Liver (tissue), 9 donors: Measurements from ENCODE around the gene REEP1. TPM values are rescaled to one million over a fixed set of nuclear protein-coding genes. Genes with fewer than 3 reads are reported as not detected.

ENCODE experiments used
- DNase-seq: peaks from one replicate; pipeline ENCODE4 v3.0.0-alpha.2; 2017; ENCODE audit warnings: low spot score
- H3K27ac ChIP-seq, 2 donors: one replicate each; pipeline ENCODE4 v1.7.0; 2013; ENCODE audit warnings: inconsistent platforms in 2 of 2, low read length in 2 of 2, control low read depth in 1 of 2, low read depth in 1 of 2, mild to moderate bottlenecking in 1 of 2
- H3K27me3 ChIP-seq, 4 donors: one replicate each; pipeline versions ENCODE4 v1.6.1 to v1.7.0; 2013; ENCODE audit warnings: low read length in 3 of 4, inconsistent platforms in 1 of 4, mild to moderate bottlenecking in 1 of 4, moderate library complexity in 1 of 4; ENCODE audit not compliant: control insufficient read depth in 4 of 4, insufficient read depth in 4 of 4
- H3K36me3 ChIP-seq, 4 donors: one replicate each; pipeline versions ENCODE4 v1.6.1 to v1.7.0; 2013; ENCODE audit warnings: low read length in 3 of 4, mild to moderate bottlenecking in 3 of 4, low read depth in 1 of 4, moderate library complexity in 1 of 4; ENCODE audit not compliant: control insufficient read depth in 4 of 4, insufficient read depth in 3 of 4
- H3K4me1 ChIP-seq, 4 donors: one replicate each; pipeline versions ENCODE4 v1.6.1 to v1.7.0; 2013; ENCODE audit warnings: low read length in 3 of 4, mild to moderate bottlenecking in 3 of 4, moderate library complexity in 1 of 4; ENCODE audit not compliant: control insufficient read depth in 4 of 4, insufficient read depth in 4 of 4
- H3K4me3 ChIP-seq, 3 donors: one replicate each; pipeline versions ENCODE4 v1.6.1 to v1.7.0; 2013; ENCODE audit warnings: low read length in 3 of 3, control low read depth in 1 of 3, low read depth in 1 of 3, mild to moderate bottlenecking in 1 of 3
- H3K9ac ChIP-seq, 2 donors: one replicate each; pipeline ENCODE4 v1.7.0; 2013; ENCODE audit warnings: low read length in 2 of 2, mild to moderate bottlenecking in 2 of 2, moderate library complexity in 2 of 2, control low read depth in 1 of 2, low read depth in 1 of 2
- H3K9me3 ChIP-seq, 4 donors: one replicate each; pipeline versions ENCODE4 v1.6.1 to v1.7.0; 2013; ENCODE audit warnings: low read length in 3 of 4; ENCODE audit not compliant: control insufficient read depth in 4 of 4
- EGR1 ChIP-seq, 2 donors: IDR thresholded peaks; 2 replicates each; pipeline ENCODE4 v1.6.1; 2016 to 2018; ENCODE audit warnings: antibody characterized with exemption in 2 of 2, low read depth in 2 of 2
- FOXA1 ChIP-seq: IDR thresholded peaks from 2 replicates; pipeline ENCODE4 v1.6.1; 2016; ENCODE audit warnings: antibody characterized with exemption
- GABPA ChIP-seq, 2 donors: IDR thresholded peaks in 1 of 2; conservative IDR thresholded peaks in 1 of 2; 2 replicates each; pipeline ENCODE4 v1.6.1; 2016; ENCODE audit warnings: antibody characterized with exemption in 2 of 2, mild to moderate bottlenecking in 1 of 2, moderate library complexity in 1 of 2
- HNF4A ChIP-seq, 2 donors: conservative IDR thresholded peaks; 2 replicates each; pipeline ENCODE4 v1.6.1; 2016; ENCODE audit warnings: antibody characterized with exemption in 2 of 2, mild to moderate bottlenecking in 2 of 2
- HNF4G ChIP-seq: IDR thresholded peaks from 2 replicates; pipeline ENCODE4 v1.6.1; 2016; ENCODE audit warnings: antibody characterized with exemption
- JUND ChIP-seq, 2 donors: IDR thresholded peaks; 2 replicates each; pipeline ENCODE4 v1.6.1; 2016; ENCODE audit warnings: antibody characterized with exemption in 2 of 2
- NR2F2 ChIP-seq: IDR thresholded peaks from 2 replicates; pipeline ENCODE4 v1.6.1; 2016; ENCODE audit warnings: antibody characterized with exemption
- RAD21 ChIP-seq, 2 donors: IDR thresholded peaks; 2 replicates each; pipeline ENCODE4 v1.6.1; 2016; ENCODE audit warnings: antibody characterized with exemption in 2 of 2, mild to moderate bottlenecking in 2 of 2
- RXRA ChIP-seq, 2 donors: IDR thresholded peaks; 2 replicates each; pipeline ENCODE4 v1.6.1; 2017 to 2018; ENCODE audit warnings: antibody characterized with exemption in 2 of 2, mild to moderate bottlenecking in 1 of 2
- SP1 ChIP-seq: IDR thresholded peaks from 2 replicates; pipeline ENCODE4 v1.6.1; 2018; ENCODE audit warnings: antibody characterized with exemption, mild to moderate bottlenecking
- TAF1 ChIP-seq: conservative IDR thresholded peaks from 2 replicates; pipeline ENCODE4 v1.6.1; 2016; ENCODE audit warnings: antibody characterized with exemption, mild to moderate bottlenecking
- YY1 ChIP-seq: IDR thresholded peaks from 2 replicates; pipeline ENCODE4 v1.6.1; 2016; ENCODE audit warnings: antibody characterized with exemption, mild to moderate bottlenecking
- WGBS: extraction: QIAGEN DNeasy Blood & Tissue Kit; methylation state at CpG from one replicate; pipeline ENCODE4 v1.1.7; 2013; 5-methylcytosine and 5-hydroxymethylcytosine counted together
- polyA plus RNA-seq, 2 donors: library from polyadenylated mRNA; stranded (reverse) in 1 of 2; unstranded in 1 of 2; fragments of 200-250 nt in 1 of 2; fragments of >200 nt in 1 of 2; fragmentation: Nextera tagmentation in 1 of 2; extraction: Ambion mirVana in 1 of 2; gene quantifications; one replicate each; pipeline versions ENCODE4 v1.2.1 to v1.2.3, GENCODE V29; 2013 to 2015
- total RNA-seq, 2 donors: library from RNA; depleted of rRNA; stranded (reverse); fragments of >200 nt; gene quantifications; one replicate each; pipeline ENCODE4 v1.2.3, GENCODE V29; 2014
- TF ChIP-seq, protein P1 (sequence below): IDR thresholded peaks from 2 replicates; pipeline ENCODE4 v1.6.1; 2016; ENCODE audit warnings: antibody characterized with exemption
- TF ChIP-seq, protein P2 (sequence below): fragments of 150-350 bp; IDR thresholded peaks from 2 replicates; pipeline ENCODE4 v1.5.1; 2017; ENCODE audit warnings: improper control_type of control experiment, low read depth, low read length; ENCODE audit not compliant: missing input control
- TF ChIP-seq, protein P3 (sequence below): IDR thresholded peaks from 2 replicates; pipeline ENCODE4 v1.6.1; 2016; ENCODE audit warnings: antibody characterized with exemption, mild to moderate bottlenecking
- TF ChIP-seq, protein P4 (sequence below): IDR thresholded peaks from 2 replicates; pipeline ENCODE4 v1.6.1; 2016; ENCODE audit warnings: antibody characterized with exemption
- donor health status: healthy.
- donor health status: healthy.
- donor health status: healthy.
- donor health status: healthy.
- donor health status: healthy.

REEP1 gene
- total and polyA plus RNA-seq, 4 donors = 0.46 to 1.7 (median 0.89) TPM

DNA sequence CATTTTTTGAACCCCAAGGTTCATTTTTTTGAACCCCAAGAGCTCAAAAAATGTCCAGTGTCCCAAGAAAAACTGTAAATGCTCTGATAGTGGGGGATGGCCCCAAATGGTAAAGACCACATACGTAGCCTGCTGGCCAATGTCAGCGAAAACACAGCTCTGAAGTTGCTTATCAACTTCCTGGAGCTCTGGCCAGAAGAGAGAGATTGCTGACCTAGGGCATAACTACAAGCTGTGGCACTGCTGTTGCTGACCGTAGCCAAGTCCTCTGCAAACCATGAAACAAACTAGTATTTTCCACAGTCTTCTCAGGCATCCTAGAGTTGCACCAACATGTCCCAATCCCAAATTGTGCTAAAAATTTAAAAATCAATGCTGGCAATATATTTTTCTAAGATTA lies 50.9 kb downstream of the REEP1 start:
- H3K4me3 ChIP-seq = no peak overlapping the region
- H3K36me3 ChIP-seq = no peaks in the 10 kb centered on the region
- H3K27me3 ChIP-seq = no peaks in the 10 kb centered on the region
- 62% methylated on average over 3 of the region's 3 CpGs for WGBS
- no peak overlapping the region for H3K9ac ChIP-seq
- no peak for DNase-seq
- H3K27ac ChIP-seq = no peak overlapping the region
- H3K9me3 ChIP-seq = no peaks in the 10 kb centered on the region
- H3K4me1 ChIP-seq = no peaks in the 10 kb centered on the region
- TF ChIP-seq JUND (IDR thresholded peaks at IDR 0.05) (no peak), EGR1 (IDR thresholded peaks at IDR 0.05; ENCODE audit: low read depth in 2 of 2) (no peak), GABPA (IDR thresholded peaks at IDR 0.05 in 1 of 2, conservative IDR thresholded peaks at IDR 0.05 in 1 of 2) (no peak), SP1 (no peak), NR2F2 (no peak), RAD21 (IDR thresholded peaks at IDR 0.05) (no peak), YY1 (no peak), HNF4A (conservative IDR thresholded peaks at IDR 0.05) (no peak), RXRA (IDR thresholded peaks at IDR 0.05) (no peak)
- TF ChIP-seq, protein P1, sequence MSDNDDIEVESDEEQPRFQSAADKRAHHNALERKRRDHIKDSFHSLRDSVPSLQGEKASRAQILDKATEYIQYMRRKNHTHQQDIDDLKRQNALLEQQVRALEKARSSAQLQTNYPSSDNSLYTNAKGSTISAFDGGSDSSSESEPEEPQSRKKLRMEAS = no peak
- TF ChIP-seq, protein P2, sequence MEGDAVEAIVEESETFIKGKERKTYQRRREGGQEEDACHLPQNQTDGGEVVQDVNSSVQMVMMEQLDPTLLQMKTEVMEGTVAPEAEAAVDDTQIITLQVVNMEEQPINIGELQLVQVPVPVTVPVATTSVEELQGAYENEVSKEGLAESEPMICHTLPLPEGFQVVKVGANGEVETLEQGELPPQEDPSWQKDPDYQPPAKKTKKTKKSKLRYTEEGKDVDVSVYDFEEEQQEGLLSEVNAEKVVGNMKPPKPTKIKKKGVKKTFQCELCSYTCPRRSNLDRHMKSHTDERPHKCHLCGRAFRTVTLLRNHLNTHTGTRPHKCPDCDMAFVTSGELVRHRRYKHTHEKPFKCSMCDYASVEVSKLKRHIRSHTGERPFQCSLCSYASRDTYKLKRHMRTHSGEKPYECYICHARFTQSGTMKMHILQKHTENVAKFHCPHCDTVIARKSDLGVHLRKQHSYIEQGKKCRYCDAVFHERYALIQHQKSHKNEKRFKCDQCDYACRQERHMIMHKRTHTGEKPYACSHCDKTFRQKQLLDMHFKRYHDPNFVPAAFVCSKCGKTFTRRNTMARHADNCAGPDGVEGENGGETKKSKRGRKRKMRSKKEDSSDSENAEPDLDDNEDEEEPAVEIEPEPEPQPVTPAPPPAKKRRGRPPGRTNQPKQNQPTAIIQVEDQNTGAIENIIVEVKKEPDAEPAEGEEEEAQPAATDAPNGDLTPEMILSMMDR = no peak
- TF ChIP-seq, protein P3, sequence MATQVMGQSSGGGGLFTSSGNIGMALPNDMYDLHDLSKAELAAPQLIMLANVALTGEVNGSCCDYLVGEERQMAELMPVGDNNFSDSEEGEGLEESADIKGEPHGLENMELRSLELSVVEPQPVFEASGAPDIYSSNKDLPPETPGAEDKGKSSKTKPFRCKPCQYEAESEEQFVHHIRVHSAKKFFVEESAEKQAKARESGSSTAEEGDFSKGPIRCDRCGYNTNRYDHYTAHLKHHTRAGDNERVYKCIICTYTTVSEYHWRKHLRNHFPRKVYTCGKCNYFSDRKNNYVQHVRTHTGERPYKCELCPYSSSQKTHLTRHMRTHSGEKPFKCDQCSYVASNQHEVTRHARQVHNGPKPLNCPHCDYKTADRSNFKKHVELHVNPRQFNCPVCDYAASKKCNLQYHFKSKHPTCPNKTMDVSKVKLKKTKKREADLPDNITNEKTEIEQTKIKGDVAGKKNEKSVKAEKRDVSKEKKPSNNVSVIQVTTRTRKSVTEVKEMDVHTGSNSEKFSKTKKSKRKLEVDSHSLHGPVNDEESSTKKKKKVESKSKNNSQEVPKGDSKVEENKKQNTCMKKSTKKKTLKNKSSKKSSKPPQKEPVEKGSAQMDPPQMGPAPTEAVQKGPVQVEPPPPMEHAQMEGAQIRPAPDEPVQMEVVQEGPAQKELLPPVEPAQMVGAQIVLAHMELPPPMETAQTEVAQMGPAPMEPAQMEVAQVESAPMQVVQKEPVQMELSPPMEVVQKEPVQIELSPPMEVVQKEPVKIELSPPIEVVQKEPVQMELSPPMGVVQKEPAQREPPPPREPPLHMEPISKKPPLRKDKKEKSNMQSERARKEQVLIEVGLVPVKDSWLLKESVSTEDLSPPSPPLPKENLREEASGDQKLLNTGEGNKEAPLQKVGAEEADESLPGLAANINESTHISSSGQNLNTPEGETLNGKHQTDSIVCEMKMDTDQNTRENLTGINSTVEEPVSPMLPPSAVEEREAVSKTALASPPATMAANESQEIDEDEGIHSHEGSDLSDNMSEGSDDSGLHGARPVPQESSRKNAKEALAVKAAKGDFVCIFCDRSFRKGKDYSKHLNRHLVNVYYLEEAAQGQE = no peak
- TF ChIP-seq, protein P4, sequence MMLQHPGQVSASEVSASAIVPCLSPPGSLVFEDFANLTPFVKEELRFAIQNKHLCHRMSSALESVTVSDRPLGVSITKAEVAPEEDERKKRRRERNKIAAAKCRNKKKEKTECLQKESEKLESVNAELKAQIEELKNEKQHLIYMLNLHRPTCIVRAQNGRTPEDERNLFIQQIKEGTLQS = no peak

- no peak overlapping the region for H3K9ac ChIP-seq
Observed at GRCh38 chr2:86285981-86286380, 51.4 kb downstream of the REEP1 start.

More at GRCh38 chr2:86285981-86286380, 51.4 kb downstream of the REEP1 start:
- Histone ChIP-seq H3K4me1 (no peaks in the 10 kb centered on the region), H3K9me3 (no peaks in the 10 kb centered on the region), H3K36me3 (no peaks in the 10 kb centered on the region), H3K27me3 (no peaks in the 10 kb centered on the region), H3K4me3 (no peak overlapping the region), H3K27ac (no peak overlapping the region)
- DNase-seq = no peak
- WGBS = 82% methylated on average over 7 of the region's 7 CpGs
- TF ChIP-seq JUND (IDR thresholded peaks at IDR 0.05) (no peak), FOXA1 (no peak), TAF1 (no peak), YY1 (no peak), HNF4G (no peak), GABPA (IDR thresholded peaks at IDR 0.05 in 1 of 2, conservative IDR thresholded peaks at IDR 0.05 in 1 of 2) (no peak), EGR1 (IDR thresholded peaks at IDR 0.05; ENCODE audit: low read depth in 2 of 2) (no peak), RAD21 (IDR thresholded peaks at IDR 0.05) (no peak)
- TF ChIP-seq, protein P2 = no peak
- TF ChIP-seq, protein P1 = no peak
